ENCODE results near the gene PPP5C. TPM values are rescaled to one million over a fixed set of nuclear protein-coding genes. Genes with fewer than 3 reads are reported as not detected.

PPP5C gene
- total RNA-seq, 1 experiment from 2014 or later = 85.4 TPM

DNA sequence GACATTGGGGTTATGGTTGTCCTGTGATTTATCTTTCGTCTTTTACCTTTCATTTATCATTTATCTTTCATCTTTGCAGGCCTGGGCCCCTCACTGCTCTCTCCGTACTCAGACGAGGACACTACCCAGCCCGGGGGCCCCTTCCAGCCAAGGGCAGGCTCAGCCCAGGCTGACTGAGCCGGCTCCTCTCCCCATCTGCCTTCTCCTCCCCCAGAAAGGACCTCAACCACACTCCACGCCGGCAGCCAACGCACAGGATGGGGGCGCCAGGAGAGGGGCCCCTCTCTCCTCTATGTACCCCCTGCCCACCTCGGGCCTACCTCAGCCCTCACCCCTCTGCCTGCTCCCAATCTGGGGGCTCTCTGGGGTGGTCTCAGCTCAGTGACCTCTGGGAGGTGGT lies 7.4 kb upstream of the PPP5C start:
- no peaks in the 10 kb centered on the region for H3K79me2 ChIP-seq (ENCODE audit: low read depth)
- no peak for TF ChIP-seq EZH2 (IDR thresholded peaks at IDR 0.05; ENCODE audit: low read depth)
- TF ChIP-seq, protein P1, sequence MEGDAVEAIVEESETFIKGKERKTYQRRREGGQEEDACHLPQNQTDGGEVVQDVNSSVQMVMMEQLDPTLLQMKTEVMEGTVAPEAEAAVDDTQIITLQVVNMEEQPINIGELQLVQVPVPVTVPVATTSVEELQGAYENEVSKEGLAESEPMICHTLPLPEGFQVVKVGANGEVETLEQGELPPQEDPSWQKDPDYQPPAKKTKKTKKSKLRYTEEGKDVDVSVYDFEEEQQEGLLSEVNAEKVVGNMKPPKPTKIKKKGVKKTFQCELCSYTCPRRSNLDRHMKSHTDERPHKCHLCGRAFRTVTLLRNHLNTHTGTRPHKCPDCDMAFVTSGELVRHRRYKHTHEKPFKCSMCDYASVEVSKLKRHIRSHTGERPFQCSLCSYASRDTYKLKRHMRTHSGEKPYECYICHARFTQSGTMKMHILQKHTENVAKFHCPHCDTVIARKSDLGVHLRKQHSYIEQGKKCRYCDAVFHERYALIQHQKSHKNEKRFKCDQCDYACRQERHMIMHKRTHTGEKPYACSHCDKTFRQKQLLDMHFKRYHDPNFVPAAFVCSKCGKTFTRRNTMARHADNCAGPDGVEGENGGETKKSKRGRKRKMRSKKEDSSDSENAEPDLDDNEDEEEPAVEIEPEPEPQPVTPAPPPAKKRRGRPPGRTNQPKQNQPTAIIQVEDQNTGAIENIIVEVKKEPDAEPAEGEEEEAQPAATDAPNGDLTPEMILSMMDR (conservative IDR thresholded peaks at IDR 0.05) = no peak
- no peak overlapping the region for H3K27ac ChIP-seq
- H2AFZ ChIP-seq = no peak overlapping the region
- BruUV-seq (replicated peaks) = no TSS peak
- DNase-seq = no peak
- H3K9me3 ChIP-seq (ENCODE audit: insufficient read depth, low read depth) = no peaks in the 10 kb centered on the region
- H3F3A ChIP-seq (ENCODE audit: insufficient read depth, low read depth) = peaks cover 4% of the 10 kb centered on the region; the same call in 1 of the 2 replicates
- POLR2A ChIA-PET (ENCODE audit: unreplicated experiment) = no interaction called here
- no peak overlapping the region for H3K4me3 ChIP-seq
- H3K36me3 ChIP-seq (ENCODE audit: low read depth) = no peaks in the 10 kb centered on the region
- no peaks in the 10 kb centered on the region for H3K4me1 ChIP-seq (replicated peaks; ENCODE audit: insufficient read depth)
- H4K20me1 ChIP-seq (ENCODE audit: insufficient read depth) = no peaks in the 10 kb centered on the region
- no peak overlapping the region for H3K4me2 ChIP-seq
- no peaks in the 10 kb centered on the region for H3K9me2 ChIP-seq (ENCODE audit: insufficient read depth)
- intact Hi-C loops (cut with micrococcal nuclease; ENCODE audit: unreplicated experiment) = no loop called here
- H3K27me3 ChIP-seq (ENCODE audit: insufficient read depth, low read depth) = peaks cover 64% of the 10 kb centered on the region
- CTCF ChIA-PET = no interaction called here

DNA sequence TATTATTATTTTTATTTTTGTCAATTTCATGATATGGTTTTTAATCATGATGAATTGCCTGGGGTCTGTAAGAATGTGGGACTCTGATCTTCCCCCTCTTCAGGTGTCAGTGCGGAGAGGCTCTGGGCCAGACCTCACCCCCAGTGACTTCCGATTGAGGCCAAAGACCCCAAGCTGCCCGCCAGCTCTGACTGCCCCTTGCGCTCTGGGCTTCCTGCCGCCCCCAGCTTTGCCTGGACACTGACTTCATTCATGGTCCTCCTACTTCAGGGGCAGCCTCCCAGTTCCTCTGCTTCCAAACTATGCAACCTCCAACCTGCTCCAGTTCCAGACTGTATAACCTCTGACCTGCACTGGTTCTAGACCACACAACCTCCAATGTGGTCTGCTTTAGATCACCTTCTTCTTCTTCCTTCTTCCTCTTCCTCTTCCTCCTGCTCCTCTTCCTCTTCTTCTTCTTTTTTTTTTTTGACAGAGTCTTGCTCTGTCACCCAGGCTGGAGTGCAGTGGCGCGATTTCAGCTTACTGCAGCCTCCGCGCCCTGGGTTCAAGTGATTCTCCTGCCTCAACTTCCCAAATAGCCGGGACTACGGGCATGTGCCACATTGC lies 6.7 kb upstream of the PPP5C start:
- no peaks in the 10 kb centered on the region for H3K36me3 ChIP-seq (ENCODE audit: low read depth)
- H3K4me3 ChIP-seq = no peak overlapping the region
- TF ChIP-seq, protein P1 (conservative IDR thresholded peaks at IDR 0.05) = no peak
- no peak for TF ChIP-seq EZH2 (IDR thresholded peaks at IDR 0.05; ENCODE audit: low read depth)
- H3K4me1 ChIP-seq (replicated peaks; ENCODE audit: insufficient read depth) = no peaks in the 10 kb centered on the region
- H3K9me3 ChIP-seq (ENCODE audit: insufficient read depth, low read depth) = no peaks in the 10 kb centered on the region
- intact Hi-C loops (cut with micrococcal nuclease; ENCODE audit: unreplicated experiment) = no loop called here
- no peak overlapping the region for H3K27ac ChIP-seq
- H3K27me3 ChIP-seq (ENCODE audit: insufficient read depth, low read depth) = peaks cover 64% of the 10 kb centered on the region
- H4K20me1 ChIP-seq (ENCODE audit: insufficient read depth) = no peaks in the 10 kb centered on the region
- no peaks in the 10 kb centered on the region for H3K79me2 ChIP-seq (ENCODE audit: low read depth)
- POLR2A ChIA-PET (ENCODE audit: unreplicated experiment) = no interaction called here
- peaks cover 4% of the 10 kb centered on the region; the same call in 1 of the 2 replicates for H3F3A ChIP-seq (ENCODE audit: insufficient read depth, low read depth)
- DNase-seq = no peak
- H2AFZ ChIP-seq = no peak overlapping the region; the same call in 1 of the 2 replicates
- CTCF ChIA-PET = interaction anchor here (0.6 kb wide), 1 partner anchor 312 kb away, joined by 6 read pairs; no protein-coding TSS in a partner anchor
- no peak overlapping the region for H3K4me2 ChIP-seq
- BruUV-seq (replicated peaks) = no TSS peak
- no peaks in the 10 kb centered on the region for H3K9me2 ChIP-seq (ENCODE audit: insufficient read depth)

GRCh38 chr19:46341937-46342336 lies 5.0 kb upstream of the PPP5C start:
- ChIA-PET CTCF (no interaction called here), POLR2A (ENCODE audit: unreplicated experiment) (no interaction called here)
- intact Hi-C loops (cut with micrococcal nuclease; ENCODE audit: unreplicated experiment) = no loop called here
- TF ChIP-seq, protein P1 (conservative IDR thresholded peaks at IDR 0.05) = no peak
- TF ChIP-seq EZH2 (IDR thresholded peaks at IDR 0.05; ENCODE audit: low read depth) = no peak
- H2AFZ ChIP-seq = no peak overlapping the region
- BruUV-seq (replicated peaks) = no TSS peak
- H3K27ac ChIP-seq = no peak overlapping the region
- no peak overlapping the region for H3K4me2 ChIP-seq
- no peaks in the 10 kb centered on the region for H3K79me2 ChIP-seq (ENCODE audit: low read depth)
- H4K20me1 ChIP-seq (ENCODE audit: insufficient read depth) = no peaks in the 10 kb centered on the region
- peaks cover 60% of the 10 kb centered on the region for H3K27me3 ChIP-seq (ENCODE audit: insufficient read depth, low read depth)
- H3K9me2 ChIP-seq (ENCODE audit: insufficient read depth) = no peaks in the 10 kb centered on the region
- no peak overlapping the region for H3K4me3 ChIP-seq
- H3K9me3 ChIP-seq (ENCODE audit: insufficient read depth, low read depth) = no peaks in the 10 kb centered on the region
- no peaks in the 10 kb centered on the region for H3K36me3 ChIP-seq (ENCODE audit: low read depth)
- no peak for DNase-seq
- peaks cover 4% of the 10 kb centered on the region; the same call in 1 of the 2 replicates for H3F3A ChIP-seq (ENCODE audit: insufficient read depth, low read depth)
- no peaks in the 10 kb centered on the region for H3K4me1 ChIP-seq (replicated peaks; ENCODE audit: insufficient read depth)
